HG03342 (cell line): Measurements from ENCODE around the gene BRPF1.

Experiments
- ATAC-seq: cut with Tn5 transposase; IDR thresholded peaks from one replicate; pipeline ENCODE4 v1.9.1; 2021; ENCODE audit warnings: mild to moderate bottlenecking, moderate library complexity; ENCODE audit not compliant: unreplicated experiment

The BRPF1 gene

DNA sequence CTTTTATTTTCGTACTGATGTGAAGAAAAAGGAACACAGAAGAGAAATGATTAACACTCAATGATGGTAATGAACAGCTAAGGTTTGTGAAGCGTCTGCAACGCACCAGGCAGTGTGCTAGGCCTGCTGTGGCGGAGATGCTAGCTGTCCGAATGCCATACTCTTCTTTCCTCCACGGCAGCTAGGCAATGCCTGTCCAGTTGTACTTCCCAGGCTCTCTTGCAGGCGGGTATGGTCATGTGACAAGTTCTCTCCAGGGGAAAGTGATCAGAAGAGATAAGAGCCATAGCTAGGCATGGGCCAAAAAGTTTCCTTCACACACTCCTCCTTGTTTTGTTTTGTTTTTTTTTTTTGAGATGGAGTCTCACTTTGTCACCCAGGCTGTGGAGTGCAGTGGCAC lies 54.1 kb downstream of the BRPF1 start:
- no peak for ATAC-seq

- no peak for ATAC-seq
Measured at GRCh38 chr3:9786209-9786739, 54.7 kb downstream of the BRPF1 start.

GRCh38 chr3:9786825-9787669 lies 55.5 kb downstream of the BRPF1 start:
- ATAC-seq: no peak

DNA sequence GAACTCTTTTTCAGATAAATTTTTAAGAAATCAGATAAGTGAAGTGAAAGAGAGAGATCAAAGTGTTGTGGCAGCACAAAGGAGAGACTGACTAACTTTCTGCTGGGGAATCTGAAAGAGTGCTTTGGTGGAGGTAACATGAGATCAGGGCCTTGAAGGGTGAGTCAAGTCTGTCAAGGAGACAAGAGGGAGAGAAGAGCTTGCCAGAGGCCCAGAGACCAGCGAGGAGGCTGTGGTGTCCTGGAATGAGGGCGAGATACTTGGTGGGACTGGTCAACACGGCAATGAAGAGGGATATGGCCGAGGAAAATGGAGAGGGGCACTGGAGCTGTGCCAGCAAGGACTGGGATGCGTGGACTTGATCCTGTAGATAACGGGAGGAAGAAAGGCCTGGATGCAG lies 56.2 kb downstream of the BRPF1 start:
- ATAC-seq: no peak

GRCh38 chr3:9791127-9791526 lies 59.6 kb downstream of the BRPF1 start:
- no peak for ATAC-seq

DNA sequence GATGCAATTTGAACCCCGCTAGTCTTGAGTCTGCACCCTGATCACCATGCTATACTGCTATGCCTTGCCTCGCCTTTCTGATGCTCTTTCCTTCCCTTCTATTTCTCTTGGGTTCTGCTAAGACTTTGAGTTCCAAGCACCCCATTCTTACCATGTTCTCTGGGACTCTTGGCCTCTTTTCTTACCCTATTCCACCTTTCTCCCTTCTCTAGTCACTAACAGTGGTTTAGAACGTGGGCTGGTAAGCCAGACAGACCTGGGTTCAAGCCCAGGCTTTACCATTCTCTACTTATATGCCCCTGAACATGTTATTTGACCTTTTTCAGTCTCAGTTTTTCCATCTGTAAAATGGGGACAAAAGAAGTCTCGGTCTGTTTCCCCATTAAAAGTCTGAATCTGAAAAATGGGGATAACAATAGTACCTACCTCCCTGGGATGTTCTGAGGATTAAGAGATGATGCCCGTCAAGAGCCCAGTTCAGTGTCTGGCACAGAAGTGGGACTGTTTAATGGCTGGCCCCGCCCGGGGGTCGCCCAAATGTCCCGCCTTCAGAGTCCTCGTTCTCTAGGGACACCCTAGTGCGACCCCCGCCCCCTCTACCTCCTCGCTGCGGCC lies 60.4 kb downstream of the BRPF1 start:
- no peak for ATAC-seq

DNA sequence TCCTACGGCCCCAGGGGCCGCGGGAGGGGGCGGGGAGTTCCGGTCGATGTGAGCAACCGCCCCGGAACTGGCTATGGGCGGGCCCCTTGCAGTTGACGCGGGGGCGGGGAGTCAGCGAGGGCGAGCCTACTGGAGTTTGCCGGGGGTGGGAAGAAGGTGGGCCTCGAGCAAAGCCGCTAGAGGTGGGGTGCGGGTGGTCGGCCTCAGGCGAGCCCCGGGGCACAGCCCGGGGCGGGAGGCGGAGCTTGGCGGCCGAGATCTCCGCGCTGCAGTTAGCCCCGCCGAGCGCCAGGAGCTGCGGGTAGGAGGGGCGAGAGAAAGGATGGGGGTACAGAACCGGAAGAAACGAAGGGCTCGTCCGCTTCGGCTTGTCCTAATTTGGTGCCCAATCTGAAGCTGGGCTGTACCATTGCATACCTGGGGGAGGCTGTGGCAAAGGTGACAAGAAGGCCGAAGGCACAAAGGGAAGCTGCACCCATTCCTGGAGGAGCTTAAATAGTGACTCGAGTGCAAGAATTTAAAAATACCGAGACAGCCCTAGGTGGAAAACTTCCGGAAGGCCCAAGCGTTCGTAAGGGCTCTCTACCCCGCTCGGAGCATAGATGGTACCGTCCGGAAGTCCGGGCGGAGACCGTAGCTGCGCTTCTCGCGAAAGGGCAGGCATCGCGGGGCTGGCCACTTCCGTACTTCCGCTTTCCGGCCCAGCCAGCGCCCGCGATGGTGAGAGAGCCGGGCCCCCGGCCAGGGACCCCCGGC lies 61.0 kb downstream of the BRPF1 start, which contains the start of the genes ARPC4 and TADA3:
TSS of gene ARPC4 (plus strand) at position 678 of the 756 bp plus-strand sequence. CDS start at position 718, 40 bp downstream.
TSS of gene TADA3 (minus strand) at position 69 of the 756 bp plus-strand sequence. CDS start 1,007 bp downstream, outside the sequence.
- ATAC-seq: peak; percentile 80

DNA sequence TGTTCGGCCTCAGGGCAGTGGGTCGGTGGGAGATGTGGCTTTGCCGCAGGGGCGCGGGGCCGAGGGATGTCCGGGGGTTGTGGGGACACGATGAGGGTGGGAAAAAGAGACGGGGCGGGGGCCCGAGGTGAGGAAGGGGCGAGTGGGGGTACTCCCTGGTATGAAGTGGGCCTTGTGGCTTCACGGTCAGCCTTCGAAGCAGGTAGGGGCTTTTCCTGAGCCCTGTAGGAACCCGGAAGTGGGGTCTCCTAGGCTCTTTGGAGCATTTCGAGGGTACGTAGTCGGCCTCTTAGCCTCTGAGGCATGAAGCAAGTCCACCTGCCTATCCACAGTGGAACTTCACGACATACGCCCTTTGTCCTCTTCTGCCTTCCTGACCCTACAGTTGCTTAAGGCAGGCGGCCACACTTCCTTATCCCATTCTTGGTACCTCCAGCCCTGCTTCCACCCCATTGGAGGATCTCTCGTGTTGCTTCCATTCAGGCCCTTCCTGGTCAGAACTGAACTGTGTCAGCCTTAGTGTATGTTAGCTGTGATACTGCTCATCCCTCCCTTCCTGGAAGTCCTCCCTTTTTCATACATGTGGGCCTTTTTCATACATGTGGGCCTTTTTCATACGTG lies 61.7 kb downstream of the BRPF1 start:
- ATAC-seq: no peak

- ATAC-seq: no peak
Measured at GRCh38 chr3:9794400-9794799, 62.9 kb downstream of the BRPF1 start.

DNA sequence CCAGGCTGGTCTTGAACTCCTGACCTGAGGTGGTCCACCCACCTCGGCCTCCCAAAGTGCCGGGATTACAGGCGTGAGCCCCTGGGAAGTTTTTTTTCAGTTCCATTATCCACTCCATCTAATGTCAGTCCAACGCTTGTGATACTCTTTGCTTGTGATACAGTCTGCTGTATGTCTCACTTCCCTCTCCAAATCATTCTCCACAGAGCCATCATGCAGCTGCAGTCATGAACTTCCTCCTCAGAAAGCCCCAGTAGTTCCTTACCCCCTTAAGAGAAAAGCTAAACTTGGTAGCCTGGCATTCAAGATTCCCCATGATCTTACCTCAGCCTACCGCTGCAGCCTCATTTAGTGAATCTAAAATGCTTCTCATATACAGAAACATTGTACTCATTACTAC lies 63.7 kb downstream of the BRPF1 start:
- no peak for ATAC-seq

GRCh38 chr3:9797196-9797945 lies 65.8 kb downstream of the BRPF1 start:
- ATAC-seq: no peak
